Peyer's patch (tissue), 4 donors: ENCODE data around the gene HSP90AB1. TPM values are rescaled to one million over a fixed set of nuclear protein-coding genes. Genes with fewer than 3 reads are reported as not detected.

Experiments
- DNase-seq, 3 donors: peaks; one replicate each; pipeline ENCODE4 v3.0.0-alpha.2; 2017 to 2019
- H3K27ac ChIP-seq, 4 donors: fragments of 200-600 bp; sonication (generic); one replicate each; pipeline ENCODE4 v1.5.1; 2016 to 2019
- H3K27me3 ChIP-seq, 2 donors: fragments of 200-600 bp; sonication (generic); one replicate each; pipeline ENCODE4 v1.5.1; 2019
- H3K36me3 ChIP-seq, 3 donors: fragments of 200-600 bp; sonication (generic); one replicate each; pipeline ENCODE4 v1.5.1; 2016 to 2019
- H3K4me1 ChIP-seq, 4 donors: fragments of 200-600 bp; sonication (generic); one replicate each; pipeline ENCODE4 v1.5.1; 2016 to 2019
- H3K4me3 ChIP-seq, 4 donors: fragments of 200-600 bp; sonication (generic); 1 replicate in 3 of 4; 2 replicates in 1 of 4; pipeline ENCODE4 v1.5.1; 2016 to 2019; ENCODE audit warnings: mild to moderate bottlenecking in 1 of 4
- H3K9me3 ChIP-seq, 4 donors: fragments of 200-600 bp; sonication (generic); one replicate each; pipeline ENCODE4 v1.5.1; 2016 to 2019; ENCODE audit warnings: mild to moderate bottlenecking in 1 of 4
- CTCF ChIP-seq, 6 experiments: fragments of 450-650 bp in 4 of 6; fragments of 200-600 bp in 2 of 6; sonication (generic) in 1 of 6; IDR thresholded peaks; one replicate each; pipeline ENCODE4 v1.5.1; 2017 to 2019; ENCODE audit warnings: antibody characterized with exemption in 6 of 6, mild to moderate bottlenecking in 3 of 6, moderate library complexity in 1 of 6
- POLR2A ChIP-seq, 2 donors: fragments of 450-650 bp; IDR thresholded peaks; one replicate each; pipeline ENCODE4 v1.5.1; 2017; ENCODE audit warnings: antibody characterized with exemption in 2 of 2, mild to moderate bottlenecking in 2 of 2, moderate library complexity in 2 of 2
- total RNA-seq, 4 donors: library from RNA; depleted of rRNA; stranded (reverse); fragments of >200 nt; gene quantifications; one replicate each; pipeline ENCODE4 v1.1.0, GENCODE V29; 2016

The HSP90AB1 gene
- total RNA-seq, 4 donors from 2014 or later: 181 to 330 (median 254) TPM

GRCh38 chr6:44271914-44272313 is 25.0 kb downstream of the HSP90AB1 start:
- no peak for DNase-seq
- H3K27ac ChIP-seq: no peak overlapping the region
- peaks cover 0 to 21% (median 3%) of the 10 kb centered on the region in 4 donors for H3K4me1 ChIP-seq
- no peak overlapping the region for H3K4me3 ChIP-seq
- H3K9me3 ChIP-seq: no peaks in the 10 kb centered on the region
- H3K27me3 ChIP-seq: peaks cover 0 to 32% of the 10 kb centered on the region in 2 donors
- TF ChIP-seq POLR2A (IDR thresholded peaks at IDR 0.05): no peak
- TF ChIP-seq CTCF (IDR thresholded peaks at IDR 0.05): no peak
- H3K36me3 ChIP-seq: no peaks in the 10 kb centered on the region

GRCh38 chr6:44272529-44272928 is 25.6 kb downstream of the HSP90AB1 start:
- Histone ChIP-seq H3K4me1 (peaks cover 0 to 21% (median 3%) of the 10 kb centered on the region in 4 donors), H3K9me3 (no peaks in the 10 kb centered on the region), H3K36me3 (no peaks in the 10 kb centered on the region), H3K27ac (no peak overlapping the region), H3K27me3 (peaks cover 0 to 32% of the 10 kb centered on the region in 2 donors), H3K4me3 (no peak overlapping the region)
- DNase-seq: no peak
- TF ChIP-seq CTCF (IDR thresholded peaks at IDR 0.05): no peak
- no peak for TF ChIP-seq POLR2A (IDR thresholded peaks at IDR 0.05)

- H3K27ac ChIP-seq: no peak overlapping the region
- DNase-seq: no peak
- peaks cover 0 to 32% of the 10 kb centered on the region in 2 donors for H3K27me3 ChIP-seq
- H3K9me3 ChIP-seq: no peaks in the 10 kb centered on the region
- no peak overlapping the region for H3K4me3 ChIP-seq
- H3K36me3 ChIP-seq: no peaks in the 10 kb centered on the region
- no peak for TF ChIP-seq POLR2A (IDR thresholded peaks at IDR 0.05)
- H3K4me1 ChIP-seq: peaks cover 0 to 21% (median 3%) of the 10 kb centered on the region in 4 donors
These were observed 26.2 kb downstream of the HSP90AB1 start for GRCh38 chr6:44272999-44273566.

- H3K27ac ChIP-seq: no peak overlapping the region
- no peak overlapping the region for H3K4me3 ChIP-seq
- H3K27me3 ChIP-seq: peaks cover 0 to 32% of the 10 kb centered on the region in 2 donors
- TF ChIP-seq CTCF (IDR thresholded peaks at IDR 0.05) (no peak), POLR2A (IDR thresholded peaks at IDR 0.05) (no peak)
- H3K36me3 ChIP-seq: no peaks in the 10 kb centered on the region
- H3K9me3 ChIP-seq: no peaks in the 10 kb centered on the region
- DNase-seq: no peak
- peaks cover 0 to 21% (median 3%) of the 10 kb centered on the region in 4 donors for H3K4me1 ChIP-seq
These were observed 26.7 kb downstream of the HSP90AB1 start for GRCh38 chr6:44273617-44274016.

GRCh38 chr6:44275271-44275748 is 28.4 kb downstream of the HSP90AB1 start:
- TF ChIP-seq CTCF (IDR thresholded peaks at IDR 0.05): no peak
- TF ChIP-seq POLR2A (IDR thresholded peaks at IDR 0.05): no peak
- Histone ChIP-seq H3K4me1 (peaks cover 0 to 14% (median 3%) of the 10 kb centered on the region in 4 donors), H3K4me3 (no peak overlapping the region), H3K36me3 (no peaks in the 10 kb centered on the region), H3K27me3 (peaks cover 0 to 24% of the 10 kb centered on the region in 2 donors), H3K9me3 (no peaks in the 10 kb centered on the region), H3K27ac (no peak overlapping the region)
- peak in 1 of 3 donors; percentile 32 for DNase-seq

GRCh38 chr6:44275749-44276648 is 29.1 kb downstream of the HSP90AB1 start:
- H3K4me3 ChIP-seq: peak overlapping the region; percentile 5 to 41 (median 34)
- no peaks in the 10 kb centered on the region for H3K36me3 ChIP-seq
- no peak for DNase-seq
- no peaks in the 10 kb centered on the region for H3K9me3 ChIP-seq
- peaks cover 0 to 12% (median 3%) of the 10 kb centered on the region in 4 donors for H3K4me1 ChIP-seq
- TF ChIP-seq CTCF (IDR thresholded peaks at IDR 0.05): no peak
- no peak for TF ChIP-seq POLR2A (IDR thresholded peaks at IDR 0.05)
- H3K27ac ChIP-seq: no peak overlapping the region
- H3K27me3 ChIP-seq: peaks cover 0 to 20% of the 10 kb centered on the region in 2 donors
